ENCODE measurements around the gene HSPA1A. TPM values are rescaled to one million over a fixed set of nuclear protein-coding genes. Genes with fewer than 3 reads are reported as not detected.

The HSPA1A gene
- total and polyA plus RNA-seq, 9 of the 15 experiments (the other 6 are each of a cell fraction or from before 2014, with no cell fraction given): 2.2 to 273 (median 107) TPM

- TF ChIP-seq, protein P1, sequence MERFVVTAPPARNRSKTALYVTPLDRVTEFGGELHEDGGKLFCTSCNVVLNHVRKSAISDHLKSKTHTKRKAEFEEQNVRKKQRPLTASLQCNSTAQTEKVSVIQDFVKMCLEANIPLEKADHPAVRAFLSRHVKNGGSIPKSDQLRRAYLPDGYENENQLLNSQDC (CRISPR knock-in tag; IDR thresholded peaks at IDR 0.05): no peak; the same call in 1 of the 2 replicates
- TF ChIP-seq PPARD (CRISPR knock-in tag; IDR thresholded peaks at IDR 0.05) (no peak), CXXC5 (CRISPR knock-in tag; IDR thresholded peaks at IDR 0.05) (peak; percentile 91), ZNF12 (CRISPR knock-in tag; IDR thresholded peaks at IDR 0.05) (peak; percentile 70; the same call in 1 of the 2 replicates), L3MBTL2 (IDR thresholded peaks at IDR 0.05) (peak; percentile 94), GMEB1 (CRISPR knock-in tag; IDR thresholded peaks at IDR 0.05) (peak; percentile 75), ZNF512 (tag; IDR thresholded peaks at IDR 0.05) (no peak), HMG20B (CRISPR knock-in tag; IDR thresholded peaks at IDR 0.05) (no peak)
- TF ChIP-seq, protein P2, sequence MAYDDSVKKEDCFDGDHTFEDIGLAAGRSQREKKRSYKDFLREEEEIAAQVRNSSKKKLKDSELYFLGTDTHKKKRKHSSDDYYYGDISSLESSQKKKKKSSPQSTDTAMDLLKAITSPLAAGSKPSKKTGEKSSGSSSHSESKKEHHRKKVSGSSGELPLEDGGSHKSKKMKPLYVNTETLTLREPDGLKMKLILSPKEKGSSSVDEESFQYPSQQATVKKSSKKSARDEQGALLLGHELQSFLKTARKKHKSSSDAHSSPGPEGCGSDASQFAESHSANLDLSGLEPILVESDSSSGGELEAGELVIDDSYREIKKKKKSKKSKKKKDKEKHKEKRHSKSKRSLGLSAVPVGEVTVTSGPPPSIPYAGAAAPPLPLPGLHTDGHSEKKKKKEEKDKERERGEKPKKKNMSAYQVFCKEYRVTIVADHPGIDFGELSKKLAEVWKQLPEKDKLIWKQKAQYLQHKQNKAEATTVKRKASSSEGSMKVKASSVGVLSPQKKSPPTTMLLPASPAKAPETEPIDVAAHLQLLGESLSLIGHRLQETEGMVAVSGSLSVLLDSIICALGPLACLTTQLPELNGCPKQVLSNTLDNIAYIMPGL (CRISPR knock-in tag; IDR thresholded peaks at IDR 0.05): peak; percentile 99
- TF ChIP-seq, protein P3, sequence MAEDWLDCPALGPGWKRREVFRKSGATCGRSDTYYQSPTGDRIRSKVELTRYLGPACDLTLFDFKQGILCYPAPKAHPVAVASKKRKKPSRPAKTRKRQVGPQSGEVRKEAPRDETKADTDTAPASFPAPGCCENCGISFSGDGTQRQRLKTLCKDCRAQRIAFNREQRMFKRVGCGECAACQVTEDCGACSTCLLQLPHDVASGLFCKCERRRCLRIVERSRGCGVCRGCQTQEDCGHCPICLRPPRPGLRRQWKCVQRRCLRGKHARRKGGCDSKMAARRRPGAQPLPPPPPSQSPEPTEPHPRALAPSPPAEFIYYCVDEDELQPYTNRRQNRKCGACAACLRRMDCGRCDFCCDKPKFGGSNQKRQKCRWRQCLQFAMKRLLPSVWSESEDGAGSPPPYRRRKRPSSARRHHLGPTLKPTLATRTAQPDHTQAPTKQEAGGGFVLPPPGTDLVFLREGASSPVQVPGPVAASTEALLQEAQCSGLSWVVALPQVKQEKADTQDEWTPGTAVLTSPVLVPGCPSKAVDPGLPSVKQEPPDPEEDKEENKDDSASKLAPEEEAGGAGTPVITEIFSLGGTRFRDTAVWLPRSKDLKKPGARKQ (CRISPR knock-in tag; IDR thresholded peaks at IDR 0.05): no peak
- TF ChIP-seq, protein P4, sequence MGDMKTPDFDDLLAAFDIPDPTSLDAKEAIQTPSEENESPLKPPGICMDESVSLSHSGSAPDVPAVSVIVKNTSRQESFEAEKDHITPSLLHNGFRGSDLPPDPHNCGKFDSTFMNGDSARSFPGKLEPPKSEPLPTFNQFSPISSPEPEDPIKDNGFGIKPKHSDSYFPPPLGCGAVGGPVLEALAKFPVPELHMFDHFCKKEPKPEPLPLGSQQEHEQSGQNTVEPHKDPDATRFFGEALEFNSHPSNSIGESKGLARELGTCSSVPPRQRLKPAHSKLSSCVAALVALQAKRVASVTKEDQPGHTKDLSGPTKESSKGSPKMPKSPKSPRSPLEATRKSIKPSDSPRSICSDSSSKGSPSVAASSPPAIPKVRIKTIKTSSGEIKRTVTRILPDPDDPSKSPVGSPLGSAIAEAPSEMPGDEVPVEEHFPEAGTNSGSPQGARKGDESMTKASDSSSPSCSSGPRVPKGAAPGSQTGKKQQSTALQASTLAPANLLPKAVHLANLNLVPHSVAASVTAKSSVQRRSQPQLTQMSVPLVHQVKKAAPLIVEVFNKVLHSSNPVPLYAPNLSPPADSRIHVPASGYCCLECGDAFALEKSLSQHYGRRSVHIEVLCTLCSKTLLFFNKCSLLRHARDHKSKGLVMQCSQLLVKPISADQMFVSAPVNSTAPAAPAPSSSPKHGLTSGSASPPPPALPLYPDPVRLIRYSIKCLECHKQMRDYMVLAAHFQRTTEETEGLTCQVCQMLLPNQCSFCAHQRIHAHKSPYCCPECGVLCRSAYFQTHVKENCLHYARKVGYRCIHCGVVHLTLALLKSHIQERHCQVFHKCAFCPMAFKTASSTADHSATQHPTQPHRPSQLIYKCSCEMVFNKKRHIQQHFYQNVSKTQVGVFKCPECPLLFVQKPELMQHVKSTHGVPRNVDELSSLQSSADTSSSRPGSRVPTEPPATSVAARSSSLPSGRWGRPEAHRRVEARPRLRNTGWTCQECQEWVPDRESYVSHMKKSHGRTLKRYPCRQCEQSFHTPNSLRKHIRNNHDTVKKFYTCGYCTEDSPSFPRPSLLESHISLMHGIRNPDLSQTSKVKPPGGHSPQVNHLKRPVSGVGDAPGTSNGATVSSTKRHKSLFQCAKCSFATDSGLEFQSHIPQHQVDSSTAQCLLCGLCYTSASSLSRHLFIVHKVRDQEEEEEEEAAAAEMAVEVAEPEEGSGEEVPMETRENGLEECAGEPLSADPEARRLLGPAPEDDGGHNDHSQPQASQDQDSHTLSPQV (IDR thresholded peaks at IDR 0.05): peak; percentile 95
- TF ChIP-seq, protein P5, sequence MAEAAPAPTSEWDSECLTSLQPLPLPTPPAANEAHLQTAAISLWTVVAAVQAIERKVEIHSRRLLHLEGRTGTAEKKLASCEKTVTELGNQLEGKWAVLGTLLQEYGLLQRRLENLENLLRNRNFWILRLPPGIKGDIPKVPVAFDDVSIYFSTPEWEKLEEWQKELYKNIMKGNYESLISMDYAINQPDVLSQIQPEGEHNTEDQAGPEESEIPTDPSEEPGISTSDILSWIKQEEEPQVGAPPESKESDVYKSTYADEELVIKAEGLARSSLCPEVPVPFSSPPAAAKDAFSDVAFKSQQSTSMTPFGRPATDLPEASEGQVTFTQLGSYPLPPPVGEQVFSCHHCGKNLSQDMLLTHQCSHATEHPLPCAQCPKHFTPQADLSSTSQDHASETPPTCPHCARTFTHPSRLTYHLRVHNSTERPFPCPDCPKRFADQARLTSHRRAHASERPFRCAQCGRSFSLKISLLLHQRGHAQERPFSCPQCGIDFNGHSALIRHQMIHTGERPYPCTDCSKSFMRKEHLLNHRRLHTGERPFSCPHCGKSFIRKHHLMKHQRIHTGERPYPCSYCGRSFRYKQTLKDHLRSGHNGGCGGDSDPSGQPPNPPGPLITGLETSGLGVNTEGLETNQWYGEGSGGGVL (CRISPR knock-in tag; IDR thresholded peaks at IDR 0.05): no peak
Measured at GRCh38 chr6:31795616-31796298, 19.6 kb upstream of the HSPA1A start, which contains the start of gene VARS1 (continued).
